ENCODE results near the gene JARID2.

The JARID2 gene

GRCh38 chr6:15493437-15494168, 247.7 kb downstream of the JARID2 start:
- DNase-seq (ENCODE audit: low spot score) = no peak

- DNase-seq (ENCODE audit: low spot score) = no peak
These were observed 249.6 kb downstream of the JARID2 start for GRCh38 chr6:15495375-15495901.

GRCh38 chr6:15496345-15497131, 250.7 kb downstream of the JARID2 start:
- DNase-seq (ENCODE audit: low spot score) = no peak

DNA sequence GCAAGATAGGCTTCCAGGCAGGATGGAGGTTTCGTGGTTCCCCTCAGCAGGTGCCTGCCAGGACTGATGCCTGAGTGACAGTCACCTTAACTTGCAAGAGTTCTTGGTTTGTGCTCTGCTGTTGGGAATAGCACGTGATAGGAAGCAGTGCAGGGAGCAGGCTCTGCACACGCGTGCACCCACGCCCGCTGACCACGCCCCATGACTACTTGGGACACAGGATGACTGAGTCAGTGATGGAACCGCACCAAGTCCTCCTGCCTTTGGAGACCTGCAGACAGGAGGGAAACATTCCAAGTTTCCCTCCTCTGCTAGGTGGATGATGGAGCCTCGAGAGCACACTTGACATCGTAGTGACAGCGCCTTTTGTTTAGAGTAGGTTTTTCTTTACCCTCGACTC, 252.8 kb downstream of the JARID2 start:
- no peak for DNase-seq (ENCODE audit: low spot score)

GRCh38 chr6:15499125-15499524, 253.3 kb downstream of the JARID2 start:
- no peak for DNase-seq (ENCODE audit: low spot score)

DNA sequence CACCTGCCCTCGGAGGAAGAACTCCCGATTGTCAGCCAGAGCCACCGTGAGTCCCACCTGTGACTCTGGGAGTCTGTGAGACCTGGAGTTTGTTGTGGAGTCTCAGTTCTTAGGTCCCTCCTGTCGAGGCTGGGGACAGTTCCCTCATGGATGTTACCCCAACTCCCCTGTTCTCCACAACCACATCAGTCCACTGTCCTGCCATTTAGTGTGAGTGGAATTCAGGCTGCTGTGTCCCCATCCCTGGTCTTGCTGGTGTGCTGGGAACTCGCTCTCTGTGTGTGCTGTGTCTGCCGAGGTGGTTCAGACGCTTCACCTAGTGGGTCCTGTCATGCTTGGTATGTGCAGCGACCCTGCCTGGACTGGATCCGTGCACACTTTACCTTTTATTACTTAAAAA, 253.7 kb downstream of the JARID2 start:
- no peak for DNase-seq (ENCODE audit: low spot score)

DNA sequence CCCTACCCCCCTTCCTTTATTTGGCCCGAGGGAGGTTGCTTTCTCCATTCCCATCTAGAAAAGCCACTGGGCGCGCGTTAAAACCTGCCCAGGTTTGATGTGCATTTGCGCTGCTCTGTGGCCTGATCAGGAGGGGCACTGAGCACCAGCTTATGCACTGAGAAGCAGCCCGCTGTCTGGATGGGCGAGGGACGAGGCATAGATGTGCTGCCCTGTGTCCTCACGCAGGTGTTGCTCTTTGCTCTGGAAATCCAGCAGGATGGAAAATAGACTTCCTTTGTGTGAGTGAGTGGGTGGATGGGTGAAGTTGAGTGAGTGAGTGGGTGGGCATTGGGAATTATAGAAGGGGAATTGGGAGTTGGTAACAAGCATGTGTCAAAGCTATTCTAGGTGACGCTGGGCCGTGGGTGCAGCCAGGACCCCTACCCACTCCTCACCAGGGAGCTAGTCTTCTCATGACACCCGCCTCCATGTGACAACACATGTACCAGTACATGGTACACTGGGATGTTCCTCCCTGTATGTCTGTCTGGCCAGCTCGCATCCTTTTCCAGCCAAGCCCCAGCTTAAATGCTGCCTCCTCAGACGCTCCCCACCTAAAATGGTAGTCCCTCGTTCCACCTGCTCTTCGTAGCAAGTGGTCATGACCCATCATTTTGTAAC, 254.3 kb downstream of the JARID2 start:
- DNase-seq (ENCODE audit: low spot score) = no peak

DNA sequence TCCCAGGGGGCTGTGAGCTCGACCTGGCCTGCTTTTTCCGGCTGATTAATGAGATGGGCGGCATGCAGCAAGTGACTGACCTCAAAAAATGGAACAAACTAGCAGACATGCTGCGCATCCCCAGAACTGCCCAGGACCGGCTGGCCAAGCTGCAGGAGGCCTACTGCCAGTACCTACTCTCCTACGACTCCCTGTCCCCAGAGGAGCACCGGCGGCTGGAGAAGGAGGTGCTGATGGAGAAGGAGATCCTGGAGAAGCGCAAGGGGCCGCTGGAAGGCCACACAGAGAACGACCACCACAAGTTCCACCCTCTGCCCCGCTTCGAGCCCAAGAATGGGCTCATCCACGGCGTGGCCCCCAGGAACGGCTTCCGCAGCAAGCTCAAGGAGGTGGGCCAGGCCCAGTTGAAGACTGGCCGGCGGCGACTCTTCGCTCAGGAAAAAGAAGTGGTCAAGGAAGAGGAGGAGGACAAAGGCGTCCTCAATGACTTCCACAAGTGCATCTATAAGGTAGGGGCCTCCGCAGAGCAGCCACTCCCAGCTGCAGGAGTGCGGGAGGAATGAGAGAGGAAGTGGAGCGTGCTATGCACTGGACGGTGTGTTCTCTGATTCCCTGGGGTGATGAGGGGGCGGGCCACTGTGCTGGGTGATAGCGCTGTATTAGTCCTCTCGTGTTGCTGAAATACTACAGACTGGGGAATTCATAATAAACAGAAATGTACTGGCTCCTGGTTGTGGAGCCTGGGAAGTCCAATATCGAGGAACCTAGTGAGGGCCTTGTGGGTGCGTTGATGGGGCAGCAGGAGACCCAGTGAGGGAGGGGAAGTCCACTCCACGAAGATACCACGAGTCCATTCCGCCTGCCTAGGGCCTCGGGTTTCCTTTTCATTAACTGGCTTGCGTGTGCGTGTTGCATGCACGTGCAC, 255.3 kb downstream of the JARID2 start:
- DNase-seq (ENCODE audit: low spot score) = no peak

- DNase-seq (ENCODE audit: low spot score) = no peak
These were observed 256.1 kb downstream of the JARID2 start for GRCh38 chr6:15501826-15502445.

DNA sequence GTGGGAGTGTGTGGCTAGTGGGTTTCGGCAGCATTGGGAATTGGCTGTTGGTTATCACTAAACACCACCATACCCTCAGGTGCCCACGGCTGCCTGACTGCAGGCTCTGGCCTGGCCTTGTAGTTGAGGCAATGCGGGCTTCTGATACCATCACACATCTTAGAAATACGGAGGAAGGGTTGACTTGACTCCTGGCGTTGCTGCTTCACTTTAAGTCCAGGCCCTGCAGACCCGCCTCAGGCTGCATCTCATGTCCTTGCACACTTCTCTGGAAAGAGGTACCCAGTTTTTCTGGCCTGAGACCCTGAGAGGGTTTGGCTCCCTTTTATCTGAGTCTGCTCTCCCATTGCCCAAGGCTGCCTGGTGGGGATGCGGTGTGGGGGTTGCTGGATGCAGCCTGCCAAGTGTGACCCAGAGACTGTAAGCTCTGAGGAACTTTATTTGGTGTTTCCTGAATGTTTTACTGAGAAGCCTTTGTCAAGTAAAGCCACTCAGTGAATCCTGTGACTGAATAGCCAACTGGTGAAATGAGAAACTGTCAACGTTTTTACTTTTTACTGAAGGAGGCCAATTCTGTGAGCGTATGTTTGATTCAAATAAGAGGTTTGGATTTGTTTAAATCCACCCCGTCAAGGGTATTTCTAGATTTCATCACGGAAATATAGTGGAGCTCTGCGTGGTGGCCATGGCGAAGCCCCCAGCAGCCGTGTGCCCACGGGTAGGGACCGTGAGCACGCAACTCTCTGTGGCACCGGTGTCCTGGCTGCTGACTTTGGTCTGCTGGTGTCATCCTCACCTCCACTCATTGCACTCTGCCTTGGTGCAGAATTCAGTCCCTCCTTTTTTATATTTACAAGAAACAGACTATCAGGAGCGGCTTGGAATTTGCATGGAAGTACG, 256.8 kb downstream of the JARID2 start:
- DNase-seq (ENCODE audit: low spot score) = no peak

DNA sequence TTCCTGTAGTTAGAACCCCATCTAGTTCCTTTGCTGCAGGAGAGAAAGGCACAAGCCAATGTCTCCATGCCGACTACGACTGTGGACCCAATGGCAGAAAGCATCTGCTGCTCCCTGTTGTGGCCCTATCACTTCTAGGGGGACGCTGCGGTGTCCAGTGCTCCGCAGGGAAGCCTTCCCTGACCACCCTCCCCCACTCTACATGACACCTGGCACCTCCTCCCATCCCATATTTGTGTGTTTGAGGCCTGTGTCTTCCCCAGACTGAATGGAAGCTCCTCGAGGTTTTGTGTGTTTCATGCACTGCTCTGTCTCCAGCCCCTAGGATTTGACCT, 257.4 kb downstream of the JARID2 start:
- no peak for DNase-seq (ENCODE audit: low spot score)

- DNase-seq (ENCODE audit: low spot score) = no peak
These were observed 258.2 kb downstream of the JARID2 start for GRCh38 chr6:15504040-15504495.

DNA sequence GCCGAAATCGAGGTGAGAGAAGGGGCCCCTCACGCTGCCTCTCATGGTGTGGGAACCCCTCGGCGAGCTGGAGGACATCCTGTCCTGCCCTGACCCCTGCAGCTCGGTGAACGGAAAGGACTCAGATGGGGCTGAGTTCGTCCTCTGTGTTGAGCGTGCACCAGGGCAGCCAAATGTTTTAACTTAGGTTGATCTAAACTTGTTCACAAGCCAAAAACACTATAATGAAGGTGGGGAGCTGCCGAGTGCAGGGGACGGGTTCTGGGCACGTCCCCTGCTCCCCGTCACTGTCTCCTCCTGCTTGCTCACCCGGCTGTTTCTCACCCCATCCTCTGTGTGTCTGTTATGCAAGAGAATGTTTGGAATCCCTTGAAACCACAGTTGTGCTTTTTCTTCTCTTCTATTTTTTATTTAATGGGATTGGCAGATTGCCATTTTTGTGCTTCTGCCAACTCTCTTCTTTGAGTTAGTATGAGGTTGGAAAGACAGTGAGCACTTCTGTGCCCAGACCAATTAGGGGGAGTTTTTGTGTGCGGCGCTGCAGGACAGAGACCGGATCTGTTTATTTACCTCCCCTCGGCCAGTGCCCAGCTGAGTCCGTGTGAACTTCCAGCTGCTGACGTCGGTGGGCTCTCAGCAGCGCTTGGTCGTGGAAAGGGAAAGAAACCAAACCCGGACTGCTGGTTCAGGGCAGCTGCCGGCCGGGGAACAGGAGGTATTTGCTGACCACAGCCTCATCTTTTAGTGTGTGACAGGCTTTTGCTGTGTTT, 258.9 kb downstream of the JARID2 start:
- no peak for DNase-seq (ENCODE audit: low spot score)

- DNase-seq (ENCODE audit: low spot score) = no peak
These were observed 259.6 kb downstream of the JARID2 start for GRCh38 chr6:15505463-15505918.

DNA sequence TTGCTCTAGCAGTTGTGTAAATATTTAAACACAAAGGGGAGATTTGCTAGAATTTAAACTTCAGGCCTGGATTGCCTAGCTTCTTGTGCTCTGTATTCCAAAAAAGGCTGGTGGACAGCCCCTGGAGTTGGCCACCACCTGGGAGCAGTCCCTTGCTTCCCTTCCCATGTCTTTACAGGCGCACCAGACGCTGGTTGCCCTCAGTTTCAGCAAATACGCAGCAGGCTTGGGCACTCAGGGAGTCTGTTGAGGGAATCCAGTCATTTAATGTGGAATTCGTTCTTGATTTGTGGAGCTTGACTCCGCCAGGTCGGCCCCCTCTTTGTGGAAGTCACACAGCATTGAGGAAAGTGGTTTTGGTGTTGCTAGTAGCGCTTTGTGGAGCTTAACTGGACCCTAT, 260.2 kb downstream of the JARID2 start:
- DNase-seq (ENCODE audit: low spot score) = no peak

- DNase-seq (ENCODE audit: low spot score) = no peak
These were observed 261.4 kb downstream of the JARID2 start for GRCh38 chr6:15507221-15507620.

GRCh38 chr6:15507746-15508145, 261.9 kb downstream of the JARID2 start:
- no peak for DNase-seq (ENCODE audit: low spot score)

DNA sequence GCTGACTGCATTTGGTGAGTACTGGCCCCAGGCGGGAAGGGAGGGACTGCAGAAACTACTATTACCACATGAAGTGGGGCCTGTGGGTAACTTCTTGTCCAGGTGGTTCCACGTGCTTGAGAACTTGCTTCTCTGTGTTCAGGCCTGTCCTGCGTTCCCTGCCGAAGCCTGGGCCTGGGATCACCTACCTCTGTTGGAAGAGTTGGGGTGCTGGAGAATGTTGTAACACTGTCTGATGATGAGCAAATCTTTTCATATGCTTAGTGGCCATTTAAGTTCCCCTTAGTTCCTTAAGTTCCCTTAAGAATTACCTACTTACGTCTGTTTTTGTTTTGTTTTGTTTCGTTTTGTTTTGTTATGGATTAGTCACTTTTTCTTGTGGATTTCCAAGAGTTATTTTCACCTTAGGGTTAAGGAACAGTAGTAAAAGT, 262.6 kb downstream of the JARID2 start:
- no peak for DNase-seq (ENCODE audit: low spot score)

GRCh38 chr6:15508931-15509330, 263.1 kb downstream of the JARID2 start:
- no peak for DNase-seq (ENCODE audit: low spot score)
